ENCODE measurements around the gene CASP9.

GRCh38 chr1:15546641-15547040, 22.6 kb upstream of the CASP9 start:
- no peak for TF ChIP-seq POLR2A (IDR thresholded peaks at IDR 0.05)
- no peak for TF ChIP-seq CTCF (IDR thresholded peaks at IDR 0.05)

Data from lower leg skin (tissue), 3 donors.